Common myeloid progenitor, CD34-positive (primary cell): ENCODE measurements around the gene ASMTL.

Source experiments
- CTCF ChIA-PET: fragments of 350-600 bp; sonication (Branson Sonifier 250); formaldehyde crosslinking; loops from one replicate; lab custom pipeline; 2021; ENCODE audit warnings: antibody characterized with exemption; lab: Charles Lee
- POLR2A ChIA-PET: fragments of 350-600 bp; sonication (Branson Sonifier 250); formaldehyde crosslinking; loops from one replicate; lab custom pipeline; 2021; ENCODE audit warnings: antibody characterized with exemption; lab: Charles Lee
- DNase-seq, 3 donors: peaks; one replicate each; pipeline versions ENCODE4 v3.0.0 to v3.0.0-alpha.2; 2013
- H3K27ac ChIP-seq, 2 experiments: 1 replicate in 1 of 2; 2 replicates in 1 of 2; pipeline ENCODE4 v1.7.0; 2013; ENCODE audit warnings: inconsistent platforms in 2 of 2, low read length in 2 of 2, mild to moderate bottlenecking in 2 of 2, low read depth in 1 of 2, moderate library complexity in 1 of 2; ENCODE audit not compliant: severe bottlenecking in 2 of 2, insufficient read depth in 1 of 2, poor library complexity in 1 of 2
- H3K27me3 ChIP-seq, 5 experiments: replicated peaks in 2 of 5; 1 replicate in 3 of 5; 2 replicates in 2 of 5; pipeline versions ENCODE4 v1.6.1 to v1.7.0; 2013; ENCODE audit warnings: low read length in 4 of 5, mild to moderate bottlenecking in 2 of 5, moderate library complexity in 2 of 5, inconsistent platforms in 1 of 5; ENCODE audit not compliant: insufficient read depth in 5 of 5, control insufficient read depth in 4 of 5
- H3K36me3 ChIP-seq, 4 experiments: 1 replicate in 2 of 4; 2 replicates in 2 of 4; pipeline versions ENCODE4 v1.6.1 to v1.7.0; 2013; ENCODE audit warnings: low read length in 3 of 4, control low read depth in 1 of 4, mild to moderate bottlenecking in 1 of 4; ENCODE audit not compliant: control insufficient read depth in 4 of 4, insufficient read depth in 4 of 4
- H3K4me1 ChIP-seq, 4 experiments: 1 replicate in 3 of 4; 2 replicates in 1 of 4; pipeline versions ENCODE4 v1.6.1 to v1.7.1; 2013; ENCODE audit warnings: low read length in 3 of 4, mild to moderate bottlenecking in 3 of 4, control low read depth in 1 of 4, inconsistent platforms in 1 of 4, moderate library complexity in 1 of 4; ENCODE audit not compliant: control insufficient read depth in 4 of 4, insufficient read depth in 4 of 4; ENCODE audit errors: control extremely low read depth in 1 of 4
- H3K4me3 ChIP-seq, 7 experiments: 1 replicate in 4 of 7; 2 replicates in 3 of 7; pipeline versions ENCODE4 v1.5.1 to v1.7.0; 2013; ENCODE audit warnings: mild to moderate bottlenecking in 7 of 7, low read length in 6 of 7, moderate library complexity in 6 of 7, inconsistent platforms in 2 of 7, low read depth in 2 of 7, control low read depth in 1 of 7; ENCODE audit not compliant: insufficient read depth in 4 of 7, control insufficient read depth in 1 of 7; ENCODE audit errors: extremely low read depth in 1 of 7
- H3K9me3 ChIP-seq, 5 experiments: 1 replicate in 4 of 5; 2 replicates in 1 of 5; pipeline versions ENCODE4 v1.6.1 to v1.7.1; 2013; ENCODE audit warnings: low read length in 4 of 5, mild to moderate bottlenecking in 2 of 5, inconsistent platforms in 1 of 5, low read depth in 1 of 5, moderate library complexity in 1 of 5; ENCODE audit not compliant: control insufficient read depth in 4 of 5, insufficient read depth in 2 of 5; ENCODE audit errors: control extremely low read depth in 1 of 5
- WGBS: methylation state at CpG from one replicate; pipeline ENCODE4 v1.1.5; 2013; ENCODE audit not compliant: insufficient coverage; 5-methylcytosine and 5-hydroxymethylcytosine counted together

Gene ASMTL

DNA sequence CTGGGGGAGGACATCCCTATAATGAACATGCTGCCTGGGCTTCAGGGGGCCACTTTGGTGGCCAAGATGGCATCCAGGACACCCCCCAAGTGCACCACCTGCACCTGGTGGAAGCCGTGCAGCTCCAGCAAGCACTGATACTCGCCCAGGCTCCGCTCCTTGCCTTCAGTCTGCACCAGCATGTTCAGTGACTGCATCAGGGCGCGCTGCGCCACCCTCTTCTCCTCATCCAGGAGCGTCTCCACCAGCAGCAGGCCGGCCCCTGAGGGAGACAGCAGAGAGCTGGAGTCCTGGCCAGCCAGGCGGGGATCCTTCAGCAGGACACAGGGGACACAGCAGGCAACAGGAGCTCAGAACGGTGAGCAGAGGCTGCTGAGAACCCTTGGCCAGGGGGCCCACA, 49.5 kb downstream of the ASMTL start:
- WGBS, result 95% methylated on average over 4 of the region's 10 CpGs
- CTCF ChIA-PET, result no interaction called here
- Histone ChIP-seq H3K27ac (no peak overlapping the region), H3K4me1 (no peaks in the 10 kb centered on the region), H3K9me3 (peaks cover 0 to 6% (median 0%) of the 10 kb centered on the region in 5 experiments), H3K36me3 (peaks cover 26 to 75% (median 47%) of the 10 kb centered on the region in 4 experiments), H3K4me3 (no peak overlapping the region), H3K27me3 (no peaks in the 10 kb centered on the region)
- no peak for DNase-seq
- POLR2A ChIA-PET, result no interaction called here

GRCh38 chrX:1401611-1402430, 50.9 kb downstream of the ASMTL start:
- Histone ChIP-seq H3K27me3 (no peaks in the 10 kb centered on the region), H3K4me3 (no peak overlapping the region), H3K9me3 (peaks cover 0 to 6% (median 0%) of the 10 kb centered on the region in 5 experiments), H3K27ac (no peak overlapping the region), H3K36me3 (peaks cover 25 to 68% (median 42%) of the 10 kb centered on the region in 4 experiments), H3K4me1 (no peaks in the 10 kb centered on the region)
- ChIA-PET POLR2A (no interaction called here), CTCF (no interaction called here)
- no peak for DNase-seq
- 97% methylated on average over 21 of the region's 30 CpGs for WGBS

DNA sequence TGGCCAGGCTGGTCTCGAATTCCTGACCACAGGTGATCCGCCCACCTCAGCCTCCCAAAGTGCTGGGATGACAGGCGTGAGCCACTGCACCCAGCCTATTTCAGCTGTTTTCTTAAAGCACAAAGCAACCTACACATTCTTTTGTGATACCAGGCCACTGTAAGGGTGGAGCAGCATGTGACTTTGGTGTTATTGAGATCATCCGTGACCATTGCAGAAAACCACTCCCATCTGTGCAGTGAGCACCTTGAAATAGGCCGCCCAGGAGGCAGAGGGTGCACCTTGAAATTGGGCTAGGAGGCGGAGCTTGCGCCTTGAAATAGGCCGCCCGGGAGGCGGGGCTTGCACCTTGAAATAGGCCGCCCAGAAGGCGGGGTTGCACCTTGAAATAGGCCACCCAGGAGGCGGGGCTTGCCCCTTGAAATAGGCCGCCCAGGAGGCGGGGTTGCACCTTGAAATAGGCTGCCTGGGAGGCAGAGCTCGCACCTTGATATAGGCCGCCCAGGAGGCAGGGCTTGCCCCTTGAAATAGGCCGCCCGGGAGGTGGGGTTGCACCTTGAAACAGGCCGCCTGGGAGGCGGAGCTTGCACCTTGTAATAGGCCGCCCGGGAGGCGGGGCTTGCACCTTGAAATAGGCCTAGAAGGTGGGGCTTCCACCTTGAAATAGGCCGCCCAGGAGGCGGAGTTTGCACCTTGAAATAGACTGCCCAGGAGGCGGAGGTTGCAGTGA, 51.8 kb downstream of the ASMTL start:
- 99% methylated on average over 26 of the region's 27 CpGs for WGBS

GRCh38 chrX:1400049-1400448, 52.7 kb downstream of the ASMTL start:
- no peaks in the 10 kb centered on the region for H3K4me1 ChIP-seq
- no peak overlapping the region for H3K4me3 ChIP-seq
- H3K36me3 ChIP-seq, result peaks cover 14 to 64% (median 37%) of the 10 kb centered on the region in 4 experiments
- no peak overlapping the region for H3K27ac ChIP-seq
- DNase-seq, result no peak
- CTCF ChIA-PET, result no interaction called here
- POLR2A ChIA-PET, result no interaction called here
- WGBS, result 100% methylated on average over 4 of the region's 12 CpGs
- no peaks in the 10 kb centered on the region for H3K27me3 ChIP-seq
- peaks cover 0 to 3% (median 0%) of the 10 kb centered on the region in 5 experiments for H3K9me3 ChIP-seq

More for the DNA sequence above, 51.8 kb downstream of the ASMTL start:
- Histone ChIP-seq H3K27ac (no peak overlapping the region), H3K9me3 (peaks cover 0 to 3% (median 0%) of the 10 kb centered on the region in 5 experiments), H3K4me3 (no peak overlapping the region), H3K4me1 (no peaks in the 10 kb centered on the region), H3K36me3 (peaks cover 20 to 65% (median 41%) of the 10 kb centered on the region in 4 experiments), H3K27me3 (no peaks in the 10 kb centered on the region)
- ChIA-PET POLR2A (no interaction called here), CTCF (no interaction called here)
- no peak for DNase-seq

GRCh38 chrX:1398431-1399340, 54.0 kb downstream of the ASMTL start:
- POLR2A ChIA-PET, result no interaction called here
- Histone ChIP-seq H3K9me3 (peaks cover 0 to 3% (median 0%) of the 10 kb centered on the region in 5 experiments), H3K27ac (no peak overlapping the region), H3K36me3 (peaks cover 11 to 60% (median 27%) of the 10 kb centered on the region in 4 experiments), H3K27me3 (no peaks in the 10 kb centered on the region), H3K4me1 (peaks cover 0 to 11% (median 0%) of the 10 kb centered on the region in 4 experiments), H3K4me3 (no peak overlapping the region)
- DNase-seq, result no peak
- CTCF ChIA-PET, result no interaction called here
- 98% methylated on average over 19 of the region's 29 CpGs for WGBS

DNA sequence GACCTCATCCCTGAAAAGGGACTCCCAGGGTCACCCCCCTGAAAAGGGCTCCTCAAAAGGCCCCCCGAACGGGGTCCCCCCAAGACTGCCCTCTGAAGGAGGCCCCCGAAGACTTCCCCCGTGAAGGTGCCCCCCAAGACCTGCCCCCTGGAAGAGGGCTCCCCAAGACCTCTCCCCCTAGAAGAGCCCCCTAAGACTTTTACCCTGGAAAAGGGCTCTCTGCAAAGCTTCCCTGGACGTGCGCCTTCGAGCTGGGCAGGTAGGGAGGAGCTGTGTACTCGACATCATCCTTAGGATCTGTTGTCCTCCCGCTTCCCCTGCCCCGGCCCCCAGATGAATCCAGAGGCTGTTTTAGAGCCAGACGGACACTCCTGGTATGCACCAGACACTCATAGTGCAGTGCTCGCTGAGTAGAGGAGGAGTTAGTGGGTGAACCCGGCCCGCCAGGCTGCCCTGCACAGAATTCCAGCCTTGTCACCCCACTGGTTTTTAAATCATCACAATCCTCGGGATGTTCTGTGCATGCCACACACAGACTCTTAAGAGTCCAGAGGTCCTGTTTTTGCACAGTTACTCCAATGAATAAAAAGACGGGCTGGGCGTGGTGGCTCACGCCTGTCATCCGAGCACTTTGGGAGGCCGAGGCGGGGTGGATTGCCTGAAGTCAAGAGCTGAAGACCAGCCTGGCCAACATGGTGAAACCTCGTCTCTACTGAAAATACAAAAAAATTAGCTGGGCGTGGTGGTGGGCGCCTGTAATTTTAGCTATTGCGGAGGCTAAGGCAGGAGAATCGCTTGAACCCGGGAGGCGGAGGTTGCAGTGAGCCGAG, 55.1 kb downstream of the ASMTL start:
- Histone ChIP-seq H3K27me3 (no peaks in the 10 kb centered on the region), H3K9me3 (no peaks in the 10 kb centered on the region), H3K4me1 (peaks cover 0 to 18% (median 2%) of the 10 kb centered on the region in 4 experiments), H3K27ac (no peak overlapping the region), H3K36me3 (peaks cover 3 to 51% (median 21%) of the 10 kb centered on the region in 4 experiments), H3K4me3 (no peak overlapping the region)
- POLR2A ChIA-PET, result no interaction called here
- no peak for DNase-seq
- 98% methylated on average over 25 of the region's 29 CpGs for WGBS
- CTCF ChIA-PET, result no interaction called here
